WTC11 (cell line): ENCODE measurements around the gene CCR2. TPM values are rescaled to one million over a fixed set of nuclear protein-coding genes. Genes with fewer than 3 reads are reported as not detected.

Source experiments
- ATAC-seq: fragments of 200-7000 bp; cut with Tn5 transposase; 2 replicates; pipeline ENCODE4 v1.10.0; 2021; ENCODE audit warnings: mild to moderate bottlenecking, moderate library complexity
- CTCF ChIA-PET: fragments of 300-600 bp; sonication (Branson Sonifier 250); formaldehyde crosslinking; loops from one replicate; lab custom pipeline; 2021; ENCODE audit warnings: antibody characterized with exemption; lab: Charles Lee
- POLR2A ChIA-PET: fragments of 350-600 bp; sonication (Branson Sonifier 250); formaldehyde crosslinking; loops from one replicate; lab custom pipeline; 2021; ENCODE audit warnings: antibody characterized with exemption; lab: Charles Lee
- DNase-seq: peaks from one replicate; pipeline ENCODE4 v3.0.0; 2021; ENCODE audit warnings: low spot score
- H3K27ac Mint-ChIP-seq: 2 replicates; pipeline ENCODE4 v1.8.0; 2021; ENCODE audit warnings: mixed read lengths
- H3K27me3 Mint-ChIP-seq: 2 replicates; pipeline ENCODE4 v1.8.0; 2021; ENCODE audit warnings: low read depth, mild to moderate bottlenecking, moderate library complexity, mixed read lengths
- H3K36me3 Mint-ChIP-seq: 2 replicates; pipeline ENCODE4 v1.8.0; 2021; ENCODE audit warnings: mixed read lengths
- H3K4me1 Mint-ChIP-seq: 2 replicates; pipeline ENCODE4 v1.8.0; 2022; ENCODE audit warnings: mixed read lengths
- H3K4me3 Mint-ChIP-seq: 2 replicates; pipeline ENCODE4 v1.8.0; 2021; ENCODE audit warnings: mild to moderate bottlenecking, moderate library complexity, mixed read lengths
- H3K9me3 Mint-ChIP-seq: 2 replicates; pipeline ENCODE4 v1.8.0; 2021; ENCODE audit warnings: mixed read lengths
- GRHL2 ChIP-seq: fragments of 250-450 bp; sonication (Bioruptor Pico); IDR thresholded peaks from 2 replicates; pipeline ENCODE4 v1.8.0; 2022; ENCODE audit warnings: mild to moderate bottlenecking, moderate library complexity; ENCODE audit not compliant: insufficient replicate concordance, severe bottlenecking
- MAX ChIP-seq: sonication (generic); formaldehyde crosslinking; IDR thresholded peaks from 2 replicates; pipeline ENCODE4 v1.8.0; 2022; ENCODE audit warnings: mild to moderate bottlenecking, missing genetic modification reagents
- MXD4 ChIP-seq: fragments of 250-450 bp; sonication (Bioruptor Pico); IDR thresholded peaks from 2 replicates; pipeline ENCODE4 v1.8.0; 2021; ENCODE audit warnings: mild to moderate bottlenecking, moderate library complexity, borderline replicate concordance
- NR1H2 ChIP-seq: sonication (generic); formaldehyde crosslinking; IDR thresholded peaks from 2 replicates; pipeline ENCODE4 v1.9.0; 2021; ENCODE audit warnings: mild to moderate bottlenecking, moderate library complexity, missing genetic modification reagents
- PRDM15 ChIP-seq: sonication (generic); formaldehyde crosslinking; IDR thresholded peaks from 2 replicates; pipeline ENCODE4 v1.8.0; 2022; ENCODE audit warnings: missing genetic modification reagents
- RORB ChIP-seq: fragments of 250-450 bp; sonication (Bioruptor Pico); IDR thresholded peaks from 2 replicates; pipeline ENCODE4 v1.9.0; 2021; ENCODE audit warnings: mild to moderate bottlenecking
- STAT6 ChIP-seq: sonication (generic); formaldehyde crosslinking; conservative IDR thresholded peaks from 2 replicates; pipeline ENCODE4 v1.8.1; 2023; ENCODE audit warnings: mild to moderate bottlenecking, low read depth, missing genetic modification reagents, moderate library complexity
- ZNF281 ChIP-seq: sonication (generic); formaldehyde crosslinking; IDR thresholded peaks from 2 replicates; pipeline ENCODE4 v1.8.0; 2023; ENCODE audit warnings: mild to moderate bottlenecking, missing genetic modification reagents
- ZNF416 ChIP-seq: fragments of 250-450 bp; sonication (Bioruptor Pico); IDR thresholded peaks from 2 replicates; pipeline ENCODE4 v1.9.0; 2021; ENCODE audit warnings: mild to moderate bottlenecking, inconsistent platforms
- ZNF532 ChIP-seq: fragments of 250-450 bp; sonication (Bioruptor Pico); IDR thresholded peaks from 2 replicates; pipeline ENCODE4 v1.9.0; 2021; ENCODE audit warnings: mild to moderate bottlenecking, borderline replicate concordance
- total RNA-seq: library from RNA; stranded (reverse); gene quantifications from 3 replicates; pipeline ENCODE4 v1.2.3, GENCODE V29; 2021
- TF ChIP-seq, protein P1 (sequence below): sonication (generic); formaldehyde crosslinking; IDR thresholded peaks from 2 replicates; pipeline ENCODE4 v1.8.0; 2022; ENCODE audit warnings: mild to moderate bottlenecking, missing genetic modification reagents

CCR2 gene
- total RNA-seq, 1 experiment from 2014 or later = not detected

DNA sequence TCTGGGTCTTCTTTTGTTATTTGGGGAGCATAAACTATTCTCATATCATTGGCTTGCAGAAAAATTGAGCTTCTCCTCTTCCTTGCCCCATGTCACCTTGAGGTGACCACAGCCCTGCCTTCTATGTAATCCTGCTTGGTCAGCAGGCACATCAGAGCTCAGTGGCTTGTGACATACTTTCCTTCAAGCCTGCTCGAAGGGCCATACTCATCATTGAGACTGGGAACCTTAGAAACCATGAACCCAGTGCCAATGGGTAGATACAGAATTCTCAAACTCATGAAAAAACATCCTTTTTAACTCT, 3.7 kb upstream of the CCR2 start:
- no peak overlapping the region for H3K4me3 Mint-ChIP-seq
- peaks cover 44% of the 10 kb centered on the region for H3K9me3 Mint-ChIP-seq
- ChIA-PET CTCF (no interaction called here), POLR2A (no interaction called here)
- peaks cover 11% of the 10 kb centered on the region; the same call in 1 of the 2 replicates for H3K4me1 Mint-ChIP-seq
- no peak for DNase-seq
- H3K36me3 Mint-ChIP-seq = peaks cover 16% of the 10 kb centered on the region
- no peak for TF ChIP-seq MAX (CRISPR knock-in tag)
- TF ChIP-seq MXD4 (CRISPR knock-in tag) = no peak
- no peak for TF ChIP-seq ZNF532 (CRISPR knock-in tag)
- no peak for TF ChIP-seq RORB (CRISPR knock-in tag)
- TF ChIP-seq, protein P1, sequence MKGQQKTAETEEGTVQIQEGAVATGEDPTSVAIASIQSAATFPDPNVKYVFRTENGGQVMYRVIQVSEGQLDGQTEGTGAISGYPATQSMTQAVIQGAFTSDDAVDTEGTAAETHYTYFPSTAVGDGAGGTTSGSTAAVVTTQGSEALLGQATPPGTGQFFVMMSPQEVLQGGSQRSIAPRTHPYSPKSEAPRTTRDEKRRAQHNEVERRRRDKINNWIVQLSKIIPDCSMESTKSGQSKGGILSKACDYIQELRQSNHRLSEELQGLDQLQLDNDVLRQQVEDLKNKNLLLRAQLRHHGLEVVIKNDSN (CRISPR knock-in tag) = no peak
- TF ChIP-seq NR1H2 = no peak
- no peak for TF ChIP-seq PRDM15 (CRISPR knock-in tag)
- TF ChIP-seq ZNF416 = no peak
- no peak for TF ChIP-seq ZNF281 (CRISPR knock-in tag)
- no peak for TF ChIP-seq STAT6 (CRISPR knock-in tag)
- no peak for TF ChIP-seq GRHL2 (CRISPR knock-in tag)
- TF ChIP-seq, all 79 proteins: peak for 0
- no peak overlapping the region for H3K27ac Mint-ChIP-seq
- no peak for ATAC-seq
- H3K27me3 Mint-ChIP-seq = peaks cover 7% of the 10 kb centered on the region
